Kidney (tissue), 14 donors: ENCODE measurements around the gene ITGB1BP2. TPM values are rescaled to one million over a fixed set of nuclear protein-coding genes. Genes with fewer than 3 reads are reported as not detected.
"Not testable (repeated sequence)": the region's sequence is repeated elsewhere in the genome, so short reads cannot be mapped to it uniquely, and the experiment has no call there.

Source experiments
- DNase-seq, 5 donors: peaks; one replicate each; pipeline ENCODE4 v3.0.0-alpha.2; 2013 to 2020
- FAIRE-seq: peaks from 2 replicates; lab custom pipeline; 2012; peaks lifted over from hg19 to GRCh38; lab: Jason Lieb, UNC
- H3K27ac ChIP-seq, 2 donors: one replicate each; pipeline ENCODE4 v1.7.0; 2013; ENCODE audit warnings: low read depth in 2 of 2, low read length in 2 of 2, inconsistent platforms in 1 of 2
- H3K27me3 ChIP-seq: one replicate; pipeline ENCODE4 v1.7.1; 2013; ENCODE audit warnings: low read length, inconsistent platforms; ENCODE audit not compliant: control insufficient read depth, insufficient read depth
- H3K36me3 ChIP-seq, 3 donors: one replicate each; pipeline versions ENCODE4 v1.7.0 to v1.7.1; 2013; ENCODE audit warnings: low read length in 3 of 3, control low read depth in 1 of 3, inconsistent platforms in 1 of 3; ENCODE audit not compliant: insufficient read depth in 3 of 3, control insufficient read depth in 2 of 3
- H3K4me1 ChIP-seq, 3 donors: one replicate each; pipeline versions ENCODE4 v1.7.0 to v1.7.1; 2013; ENCODE audit warnings: low read length in 3 of 3, inconsistent platforms in 1 of 3, low read depth in 1 of 3; ENCODE audit not compliant: control insufficient read depth in 2 of 3, insufficient read depth in 2 of 3
- H3K4me3 ChIP-seq, 3 donors: one replicate each; pipeline versions ENCODE4 v1.7.0 to v1.8.1; 2013; ENCODE audit warnings: low read length in 3 of 3, control low read depth in 1 of 3, inconsistent platforms in 1 of 3
- H3K9ac ChIP-seq, 3 donors: one replicate each; pipeline versions ENCODE4 v1.7.0 to v1.7.1; 2013; ENCODE audit warnings: low read length in 3 of 3, control low read depth in 1 of 3, inconsistent platforms in 1 of 3
- H3K9me3 ChIP-seq, 3 donors: one replicate each; pipeline versions ENCODE4 v1.7.0 to v1.7.1; 2013; ENCODE audit warnings: low read length in 3 of 3, control low read depth in 1 of 3, inconsistent platforms in 1 of 3; ENCODE audit not compliant: control insufficient read depth in 2 of 3, insufficient read depth in 1 of 3
- intact Hi-C: fragments of 100-400 bp; cut with DNase I; formaldehyde crosslinking; loops from one replicate; pipeline ENCODE4 v1.11.1; 2022
- polyA plus RNA-seq: library from polyadenylated mRNA; stranded (reverse); fragments of 350-450 nt; fragmentation: Illumina TruSeq; extraction: RNeasy Lipid Tissue Mini Kit (QIAGEN cat#74804); gene quantifications from one replicate; pipeline ENCODE4 v1.2.3, GENCODE V29; 2014; ENCODE audit warnings: low read depth, low replicate concordance; ENCODE audit not compliant: insufficient read depth
- total RNA-seq: library from RNA; stranded (reverse); fragmentation: NEBNext Ultra II Directional; extraction: Animal tissue kit (Norgen Biotek cat#: 25700); gene quantifications from one replicate; pipeline ENCODE4 v1.2.1, GENCODE V29; 2021
- TF ChIP-seq, protein P1 (sequence below): IDR thresholded peaks from 3 replicates; pipeline ENCODE4 v1.5.1; 2012; ENCODE audit warnings: mild to moderate bottlenecking, moderate library complexity, borderline replicate concordance; ENCODE audit not compliant: insufficient read depth; ENCODE audit errors: extremely low read depth
- donor health status: control.
- donor health status: control.
- donor health status: control.
- donor health status: control.
- donor health status: control.
- donor health status: DM: yes; HTN: yes; CAD: no.
- donor health status: Normal renal cell carcinoma (clear cell type).

ITGB1BP2 gene
- total and polyA plus RNA-seq, 2 donors from 2014 or later: 1.8 TPM

DNA sequence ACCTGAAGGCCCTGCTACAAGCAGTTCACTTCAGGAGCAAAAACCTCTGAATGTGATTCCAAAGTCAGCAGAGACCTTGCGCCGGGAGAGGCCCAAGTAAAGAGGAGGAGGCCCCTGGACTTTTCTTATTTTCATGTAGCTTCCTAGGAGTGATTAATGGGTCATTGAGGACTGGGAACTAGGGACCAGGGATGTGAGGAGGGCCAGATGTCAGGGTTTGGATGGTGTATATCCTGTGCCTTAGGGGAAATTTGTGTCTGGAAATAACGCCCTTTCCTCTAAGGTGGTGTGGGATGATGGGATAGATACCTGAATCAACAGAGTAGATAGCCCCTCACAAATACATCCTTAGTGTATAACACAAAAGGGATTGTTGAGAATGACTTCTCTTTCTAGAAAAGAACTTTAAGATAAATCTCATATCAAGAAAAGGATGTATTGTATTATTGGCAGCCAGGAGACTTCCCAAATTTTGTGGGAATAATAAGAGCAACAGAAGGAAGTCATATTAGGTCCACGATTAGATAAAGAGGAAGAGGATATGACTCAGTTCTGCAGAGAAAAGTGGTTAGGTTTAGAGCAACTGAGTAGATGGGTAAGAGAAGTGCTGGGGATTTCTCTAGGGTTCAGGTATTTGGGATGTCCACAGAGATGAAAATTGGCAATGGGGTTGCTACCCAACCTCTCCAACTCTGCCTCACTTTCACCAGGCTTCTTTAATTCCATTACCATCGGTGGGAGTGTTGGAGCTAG lies 1.1 kb downstream of the ITGB1BP2 start:
- intact Hi-C loops: no loop called here
- H3K4me1 ChIP-seq: no peaks in the 10 kb centered on the region
- H3K36me3 ChIP-seq: peaks cover 3 to 8% (median 7%) of the 10 kb centered on the region in 3 donors
- H3K27me3 ChIP-seq: no peaks in the 10 kb centered on the region
- TF ChIP-seq, protein P1, sequence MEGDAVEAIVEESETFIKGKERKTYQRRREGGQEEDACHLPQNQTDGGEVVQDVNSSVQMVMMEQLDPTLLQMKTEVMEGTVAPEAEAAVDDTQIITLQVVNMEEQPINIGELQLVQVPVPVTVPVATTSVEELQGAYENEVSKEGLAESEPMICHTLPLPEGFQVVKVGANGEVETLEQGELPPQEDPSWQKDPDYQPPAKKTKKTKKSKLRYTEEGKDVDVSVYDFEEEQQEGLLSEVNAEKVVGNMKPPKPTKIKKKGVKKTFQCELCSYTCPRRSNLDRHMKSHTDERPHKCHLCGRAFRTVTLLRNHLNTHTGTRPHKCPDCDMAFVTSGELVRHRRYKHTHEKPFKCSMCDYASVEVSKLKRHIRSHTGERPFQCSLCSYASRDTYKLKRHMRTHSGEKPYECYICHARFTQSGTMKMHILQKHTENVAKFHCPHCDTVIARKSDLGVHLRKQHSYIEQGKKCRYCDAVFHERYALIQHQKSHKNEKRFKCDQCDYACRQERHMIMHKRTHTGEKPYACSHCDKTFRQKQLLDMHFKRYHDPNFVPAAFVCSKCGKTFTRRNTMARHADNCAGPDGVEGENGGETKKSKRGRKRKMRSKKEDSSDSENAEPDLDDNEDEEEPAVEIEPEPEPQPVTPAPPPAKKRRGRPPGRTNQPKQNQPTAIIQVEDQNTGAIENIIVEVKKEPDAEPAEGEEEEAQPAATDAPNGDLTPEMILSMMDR: no peak
- DNase-seq (no peak), FAIRE-seq (no peak)
- H3K27ac ChIP-seq: no peak overlapping the region
- no peak overlapping the region for H3K9ac ChIP-seq
- H3K4me3 ChIP-seq: no peak overlapping the region
- no peaks in the 10 kb centered on the region for H3K9me3 ChIP-seq

DNA sequence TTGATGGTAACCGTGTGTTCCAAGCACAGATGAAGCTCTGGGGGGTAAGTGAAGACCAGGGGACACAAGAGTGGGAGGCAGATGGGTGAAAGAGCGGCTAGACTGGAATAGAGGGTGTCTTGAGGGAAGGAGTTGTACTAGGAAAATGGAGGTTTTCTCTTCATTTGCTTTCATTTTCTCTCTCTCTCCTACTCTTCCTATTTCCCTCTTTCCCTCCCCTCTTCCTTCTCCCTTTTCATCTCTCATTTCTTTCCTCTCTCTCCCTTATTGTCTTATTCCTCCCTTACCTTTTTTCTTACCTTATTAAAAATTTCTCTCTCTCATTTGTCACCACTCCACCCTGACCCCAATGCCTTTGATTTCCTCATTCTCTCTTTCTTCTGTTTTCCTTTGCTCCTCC lies 3.0 kb downstream of the ITGB1BP2 start:
- H3K4me3 ChIP-seq: no peak overlapping the region
- no peaks in the 10 kb centered on the region for H3K27me3 ChIP-seq
- H3K4me1 ChIP-seq: no peaks in the 10 kb centered on the region
- H3K9me3 ChIP-seq: no peaks in the 10 kb centered on the region
- DNase-seq (no peak), FAIRE-seq (no peak)
- H3K9ac ChIP-seq: no peak overlapping the region
- H3K36me3 ChIP-seq: no peaks in the 10 kb centered on the region
- TF ChIP-seq, protein P1: no peak
- no peak overlapping the region for H3K27ac ChIP-seq
- intact Hi-C loops: no loop called here

DNA sequence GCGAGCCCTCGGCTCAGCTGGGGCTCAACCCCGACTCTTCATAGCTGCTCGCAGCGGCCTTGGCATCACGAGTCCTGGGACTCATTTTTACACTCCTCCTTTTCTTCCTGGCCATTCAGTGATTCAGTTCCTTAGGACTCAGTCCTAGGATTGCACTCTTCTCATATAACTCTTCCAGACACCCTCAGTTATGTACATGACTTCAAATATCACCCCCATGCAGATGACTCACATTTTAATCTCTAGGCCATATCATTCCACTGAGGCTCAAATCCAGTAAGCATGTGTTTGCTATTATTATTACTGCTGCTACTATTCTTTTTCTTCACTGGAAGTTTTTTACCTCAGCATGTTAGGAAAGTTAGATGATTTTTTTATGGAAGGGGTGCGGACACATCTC lies 14.4 kb downstream of the ITGB1BP2 start:
- Histone ChIP-seq H3K36me3 (no peaks in the 10 kb centered on the region), H3K4me1 (no peaks in the 10 kb centered on the region), H3K9ac (no peak overlapping the region), H3K27me3 (no peaks in the 10 kb centered on the region), H3K4me3 (no peak overlapping the region), H3K27ac (no peak overlapping the region), H3K9me3 (no peaks in the 10 kb centered on the region)
- FAIRE-seq (no peak), DNase-seq (no peak)
- intact Hi-C loops: no loop called here
- TF ChIP-seq, protein P1: no peak

DNA sequence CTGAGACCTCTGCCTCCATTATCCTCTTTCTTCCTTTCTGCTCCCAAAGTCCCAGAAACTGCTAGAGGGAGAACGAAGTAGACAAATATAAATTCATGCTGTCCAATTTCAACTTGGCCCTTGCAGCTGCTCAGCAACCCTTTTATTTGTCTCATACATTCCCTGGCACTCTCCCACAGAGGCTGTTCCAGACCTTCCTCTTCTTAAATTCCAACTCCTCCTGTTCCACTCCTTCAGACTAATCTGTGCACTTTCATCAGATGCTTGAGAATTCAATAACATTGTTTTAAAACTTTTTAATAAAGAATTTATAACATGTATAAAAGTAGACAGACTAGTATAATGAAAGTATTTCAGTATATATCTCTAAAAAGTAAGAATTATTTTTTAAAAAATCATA lies 15.4 kb downstream of the ITGB1BP2 start:
- H3K4me3 ChIP-seq, H3K27me3 ChIP-seq, intact Hi-C loops, H3K4me1 ChIP-seq, H3K27ac ChIP-seq, H3K9me3 ChIP-seq, FAIRE-seq, H3K36me3 ChIP-seq, DNase-seq, H3K9ac ChIP-seq: not testable (repeated sequence)
